HG03354 (cell line): ENCODE measurements around the gene FDXR.

ENCODE experiments used
- ATAC-seq: cut with Tn5 transposase; IDR thresholded peaks from one replicate; pipeline ENCODE4 v1.9.1; 2021; ENCODE audit warnings: mild to moderate bottlenecking; ENCODE audit not compliant: unreplicated experiment, poor library complexity, severe bottlenecking

Gene FDXR

GRCh38 chr17:74842146-74842598 is 30.6 kb downstream of the FDXR start:
- ATAC-seq = no peak

GRCh38 chr17:74840989-74841666 is 31.7 kb downstream of the FDXR start:
- ATAC-seq = no peak

GRCh38 chr17:74839990-74840852 is 32.6 kb downstream of the FDXR start:
- ATAC-seq = no peak

GRCh38 chr17:74838274-74838673 is 34.5 kb downstream of the FDXR start:
- no peak for ATAC-seq

- ATAC-seq = no peak
These were observed 35.9 kb downstream of the FDXR start for GRCh38 chr17:74836691-74837467.

GRCh38 chr17:74836191-74836590 is 36.6 kb downstream of the FDXR start:
- no peak for ATAC-seq

- no peak for ATAC-seq
These were observed 39.1 kb downstream of the FDXR start for GRCh38 chr17:74833501-74834377.

GRCh38 chr17:74832421-74832820 is 40.4 kb downstream of the FDXR start:
- ATAC-seq = no peak

GRCh38 chr17:74831444-74832146 is 41.2 kb downstream of the FDXR start:
- no peak for ATAC-seq

GRCh38 chr17:74830861-74831260 is 41.9 kb downstream of the FDXR start:
- ATAC-seq = no peak

GRCh38 chr17:74827800-74828199 is 45.0 kb downstream of the FDXR start:
- ATAC-seq = no peak

GRCh38 chr17:74825952-74826719 is 46.7 kb downstream of the FDXR start:
- ATAC-seq = no peak

GRCh38 chr17:74824961-74825627 is 47.7 kb downstream of the FDXR start:
- ATAC-seq = no peak

- ATAC-seq = no peak
These were observed 49.8 kb downstream of the FDXR start for GRCh38 chr17:74822939-74823367.

GRCh38 chr17:74822335-74822938 is 50.4 kb downstream of the FDXR start:
- no peak for ATAC-seq

- ATAC-seq = no peak
These were observed 51.0 kb downstream of the FDXR start for GRCh38 chr17:74821655-74822334.
